Activated naive CD4-positive, alpha-beta T cell treated with anti-CD3 and anti-CD28 coated beads, Interleukin-2, amount 50 U/mL, for 24 hours (primary cell): Measurements from ENCODE around the gene C11orf86.
"Not testable (repeated sequence)": the region's sequence is repeated elsewhere in the genome, so short reads cannot be mapped to it uniquely, and the experiment has no call there.

Experiments used
- H3K27ac Mint-ChIP-seq: one replicate; pipeline ENCODE4 v1.8.0; 2021; ENCODE audit warnings: mild to moderate bottlenecking, mixed read lengths
- H3K27me3 Mint-ChIP-seq: one replicate; pipeline ENCODE4 v1.8.0; 2021; ENCODE audit warnings: mixed read lengths
- H3K36me3 Mint-ChIP-seq: one replicate; pipeline ENCODE4 v1.8.0; 2021; ENCODE audit warnings: mixed read lengths
- H3K4me1 Mint-ChIP-seq: one replicate; pipeline ENCODE4 v1.8.0; 2021; ENCODE audit warnings: mixed read lengths
- H3K4me3 Mint-ChIP-seq: one replicate; pipeline ENCODE4 v1.8.0; 2021; ENCODE audit warnings: mild to moderate bottlenecking, mixed read lengths
- H3K9me3 Mint-ChIP-seq: one replicate; pipeline ENCODE4 v1.8.0; 2021; ENCODE audit warnings: mixed read lengths

The C11orf86 gene

GRCh38 chr11:66958232-66958955 is 16.7 kb upstream of the C11orf86 start, which contains the start of gene PC:
Gene PC, minus strand, starts transcription at chr11:66958383. Its CDS starts 86,224 bp downstream, at chr11:66872159.
- H3K4me3 Mint-ChIP-seq = peak within 1 kb of the TSS; percentile 80
- peak within 1 kb of the TSS; percentile 97 for H3K27ac Mint-ChIP-seq
- peaks cover 26% of the 10 kb centered on the region for H3K4me1 Mint-ChIP-seq
- H3K27me3 Mint-ChIP-seq = no peaks in the 10 kb centered on the region
- H3K36me3 Mint-ChIP-seq = no peaks in the 10 kb centered on the region
- H3K9me3 Mint-ChIP-seq = no peaks in the 10 kb centered on the region

GRCh38 chr11:66958956-66959274 is 16.2 kb upstream of the C11orf86 start:
- peaks cover 26% of the 10 kb centered on the region for H3K4me1 Mint-ChIP-seq
- peak overlapping the region; percentile 97 for H3K27ac Mint-ChIP-seq
- H3K9me3 Mint-ChIP-seq = no peaks in the 10 kb centered on the region
- H3K4me3 Mint-ChIP-seq = peak overlapping the region; percentile 80
- H3K36me3 Mint-ChIP-seq = no peaks in the 10 kb centered on the region
- H3K27me3 Mint-ChIP-seq = no peaks in the 10 kb centered on the region

DNA sequence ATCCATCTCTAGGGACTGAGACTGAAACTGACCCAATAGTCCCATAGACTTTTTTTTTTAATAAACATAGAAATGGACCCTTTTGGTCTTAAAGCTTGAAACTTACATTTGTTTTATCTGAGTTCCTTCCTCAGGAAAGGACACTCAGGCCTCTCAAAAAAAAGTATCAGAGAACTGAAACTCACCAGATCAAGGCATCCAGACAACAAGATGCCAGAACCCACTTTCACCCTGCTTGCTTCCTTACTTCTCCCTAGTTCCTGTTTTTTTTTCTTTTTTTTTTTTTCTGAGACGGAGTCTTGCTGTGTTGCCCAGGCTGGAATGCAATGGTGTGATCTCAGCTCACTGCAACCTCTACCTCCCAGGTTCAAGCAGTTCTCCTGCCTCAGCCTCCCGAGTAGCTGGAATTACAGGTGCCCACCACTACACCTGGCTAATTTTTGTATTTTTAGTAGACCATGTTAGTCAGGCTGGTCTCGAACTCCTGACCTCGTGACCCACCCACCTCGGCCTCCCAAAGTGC is 13.4 kb upstream of the C11orf86 start:
- not testable (repeated sequence) for H3K4me3 Mint-ChIP-seq, H3K27ac Mint-ChIP-seq, H3K9me3 Mint-ChIP-seq, H3K36me3 Mint-ChIP-seq, H3K27me3 Mint-ChIP-seq
- peaks cover 25% of the 10 kb centered on the region for H3K4me1 Mint-ChIP-seq

DNA sequence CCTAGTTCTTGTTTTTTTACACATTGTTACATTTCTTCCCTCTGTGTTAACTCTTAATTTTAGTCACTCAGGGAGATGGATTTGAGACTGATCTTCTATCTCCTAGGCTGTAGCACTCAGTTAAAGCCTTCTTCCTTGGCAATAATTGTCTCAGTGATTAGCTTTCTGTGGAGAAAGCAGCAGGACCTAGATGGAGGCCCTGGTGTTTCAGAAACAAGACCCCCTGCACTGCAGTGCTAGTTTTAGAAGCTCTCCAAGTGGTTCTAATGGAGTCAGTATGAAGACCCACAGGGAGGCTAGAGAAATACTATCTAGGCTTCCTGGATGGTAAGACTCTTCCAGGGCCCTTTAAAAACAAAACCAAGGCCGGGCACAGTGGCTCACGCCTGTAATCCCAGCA is 12.9 kb upstream of the C11orf86 start:
- Mint-ChIP-seq H3K9me3 (no peaks in the 10 kb centered on the region), H3K4me3 (no peak overlapping the region), H3K4me1 (peaks cover 20% of the 10 kb centered on the region), H3K27me3 (no peaks in the 10 kb centered on the region), H3K27ac (no peak overlapping the region), H3K36me3 (no peaks in the 10 kb centered on the region)

- H3K36me3 Mint-ChIP-seq = no peaks in the 10 kb centered on the region
- H3K9me3 Mint-ChIP-seq = no peaks in the 10 kb centered on the region
- no peak overlapping the region for H3K4me3 Mint-ChIP-seq
- no peak overlapping the region for H3K27ac Mint-ChIP-seq
- peaks cover 15% of the 10 kb centered on the region for H3K4me1 Mint-ChIP-seq
- no peaks in the 10 kb centered on the region for H3K27me3 Mint-ChIP-seq
Observed at GRCh38 chr11:66962801-66963200, 12.3 kb upstream of the C11orf86 start.

DNA sequence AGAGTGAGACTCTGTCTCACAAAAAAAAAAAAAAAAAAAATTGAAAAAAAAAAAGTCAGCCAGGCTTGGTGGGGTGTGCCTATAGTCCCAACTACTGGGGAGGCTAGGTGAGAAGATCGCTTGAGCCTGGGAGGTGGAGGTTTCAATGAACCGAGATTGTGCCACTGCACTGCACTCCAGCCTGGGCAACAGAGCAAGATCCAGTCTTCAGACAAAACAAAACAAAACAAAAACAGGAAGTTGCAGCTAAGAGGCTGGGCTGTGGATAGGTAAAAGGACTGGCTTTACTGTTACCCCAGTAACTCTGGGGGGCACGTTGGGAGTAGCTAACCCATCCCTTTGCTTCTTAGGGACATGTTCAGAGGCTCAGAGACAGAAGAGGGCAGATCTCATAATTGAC is 10.6 kb upstream of the C11orf86 start:
- Mint-ChIP-seq H3K4me1 (peaks cover 8% of the 10 kb centered on the region), H3K27ac (no peak overlapping the region), H3K4me3 (no peak overlapping the region), H3K9me3 (no peaks in the 10 kb centered on the region), H3K27me3 (no peaks in the 10 kb centered on the region), H3K36me3 (no peaks in the 10 kb centered on the region)

DNA sequence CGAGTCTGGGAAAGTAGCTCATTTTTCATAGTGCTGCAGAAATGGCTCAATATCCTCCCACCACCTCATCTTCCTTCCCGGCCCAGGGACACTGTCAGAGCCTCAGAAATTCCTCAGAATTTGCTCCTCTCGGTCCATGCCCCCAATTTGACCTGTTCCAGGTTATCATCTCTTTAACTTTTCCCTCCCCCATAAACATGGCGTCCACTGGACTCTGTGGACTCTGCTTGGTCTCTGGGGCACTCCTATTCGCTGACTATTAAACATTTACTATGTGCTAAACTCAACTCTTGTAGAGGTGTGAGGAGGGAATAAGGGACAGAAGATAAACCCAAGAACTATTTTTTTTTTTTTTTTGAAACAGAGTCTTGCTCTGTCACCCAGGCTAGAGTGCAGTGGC is 8.8 kb upstream of the C11orf86 start:
- Mint-ChIP-seq H3K27ac (no peak overlapping the region), H3K4me1 (peaks cover 6% of the 10 kb centered on the region), H3K4me3 (no peak overlapping the region), H3K27me3 (no peaks in the 10 kb centered on the region), H3K36me3 (no peaks in the 10 kb centered on the region), H3K9me3 (no peaks in the 10 kb centered on the region)

DNA sequence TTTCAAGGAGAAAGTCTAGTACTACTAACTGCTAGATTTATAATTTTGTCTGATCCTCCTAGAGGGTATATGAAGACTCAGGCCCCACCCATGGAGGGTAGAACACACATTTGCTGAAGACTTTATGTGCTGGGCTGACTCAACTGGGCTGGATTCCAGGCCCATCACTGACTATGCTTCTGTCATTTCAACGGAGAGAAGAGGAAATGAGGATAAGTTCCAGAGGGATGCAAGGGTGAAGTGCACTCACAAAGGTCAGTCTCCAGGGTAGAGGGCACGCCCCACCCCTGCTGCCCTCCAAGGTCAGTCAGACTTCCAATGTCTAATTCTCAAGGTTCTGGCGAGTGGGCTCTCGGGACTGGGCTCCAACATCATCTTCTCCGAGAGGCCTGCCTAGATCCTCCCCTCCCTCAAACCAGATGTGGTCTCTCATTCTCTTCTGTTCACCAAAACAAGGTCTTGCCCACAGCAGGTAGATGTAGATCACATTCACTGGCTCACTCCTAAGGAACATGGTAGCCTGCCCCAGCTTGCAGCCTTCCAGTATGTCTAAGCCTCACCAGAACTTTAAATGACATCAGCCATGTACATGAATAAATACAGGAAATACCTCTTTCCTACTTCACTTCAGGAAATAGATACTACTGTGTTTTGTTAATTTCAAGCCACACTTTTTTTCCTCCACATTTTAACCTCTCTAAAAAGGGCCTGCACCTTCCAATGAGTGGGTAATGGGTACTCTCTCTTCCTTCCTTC is 7.3 kb upstream of the C11orf86 start:
- Mint-ChIP-seq H3K36me3 (no peaks in the 10 kb centered on the region), H3K27me3 (peaks cover 1% of the 10 kb centered on the region), H3K4me1 (peaks cover 6% of the 10 kb centered on the region), H3K4me3 (no peak overlapping the region), H3K9me3 (no peaks in the 10 kb centered on the region), H3K27ac (no peak overlapping the region)

DNA sequence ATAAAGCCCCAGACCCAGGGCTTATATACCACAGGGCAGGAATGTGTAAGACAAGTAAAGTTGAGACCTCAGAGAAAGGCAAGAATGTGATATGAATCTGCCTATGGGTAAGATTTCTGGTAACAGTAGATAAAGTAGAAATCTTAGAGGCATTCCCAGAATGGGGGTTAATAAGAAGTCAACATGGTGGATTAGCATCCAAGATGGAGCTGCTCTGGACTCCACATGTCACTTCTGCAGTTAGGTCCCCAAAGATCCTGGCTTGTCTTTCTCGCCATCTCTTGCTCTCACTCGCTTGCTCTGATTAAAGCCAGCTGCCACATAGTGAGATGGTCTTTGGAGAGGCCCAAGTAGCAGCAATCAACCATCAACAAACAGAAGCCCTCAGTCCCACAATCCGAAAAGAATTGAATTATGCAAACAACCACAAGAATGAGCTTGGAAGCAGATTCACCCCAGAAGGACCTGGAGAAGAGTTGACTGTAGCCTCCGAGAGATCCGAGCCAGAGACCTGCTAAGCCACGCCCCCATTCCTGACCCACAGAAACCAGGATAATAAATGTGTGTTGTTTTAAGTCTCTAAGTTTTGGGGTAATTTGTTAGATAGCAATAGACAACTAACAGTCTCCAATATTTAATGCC is 5.4 kb upstream of the C11orf86 start:
- no peaks in the 10 kb centered on the region for H3K9me3 Mint-ChIP-seq
- H3K27ac Mint-ChIP-seq = no peak overlapping the region
- no peak overlapping the region for H3K4me3 Mint-ChIP-seq
- no peaks in the 10 kb centered on the region for H3K36me3 Mint-ChIP-seq
- H3K27me3 Mint-ChIP-seq = peaks cover 2% of the 10 kb centered on the region
- H3K4me1 Mint-ChIP-seq = peaks cover 6% of the 10 kb centered on the region

- H3K4me3 Mint-ChIP-seq = no peak overlapping the region
Observed at GRCh38 chr11:66970371-66970806, 4.7 kb upstream of the C11orf86 start.

DNA sequence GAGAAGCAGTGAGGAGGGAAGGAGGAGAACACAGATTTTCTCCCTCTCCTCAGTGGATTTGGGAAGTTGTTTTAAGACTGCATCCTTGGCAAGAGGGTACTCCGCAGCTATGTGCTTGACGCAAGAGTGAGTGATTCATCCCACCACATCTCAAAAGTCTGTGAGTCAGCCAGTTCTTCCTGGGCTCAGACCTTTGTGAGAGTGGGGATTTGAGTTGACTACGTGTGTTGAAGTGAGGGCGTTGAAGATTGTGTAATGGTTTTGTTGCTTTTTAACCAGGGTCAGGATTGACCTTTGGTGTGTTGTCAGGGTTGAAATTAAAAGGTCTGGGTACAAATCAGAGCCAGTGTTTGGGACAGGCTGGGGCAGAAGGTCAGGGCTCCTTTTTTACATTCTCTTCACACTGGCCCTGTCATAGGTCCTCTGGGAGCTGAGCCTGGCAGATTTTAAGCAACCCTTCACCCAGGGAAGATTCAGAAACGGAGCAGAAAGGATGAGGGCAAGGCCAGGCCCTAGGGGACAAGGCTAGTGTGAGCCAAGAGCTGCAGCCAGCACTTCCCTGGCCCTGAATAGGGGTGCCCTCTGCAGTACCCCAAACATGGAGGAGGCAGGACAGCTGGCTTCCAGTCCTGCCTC is 4.2 kb upstream of the C11orf86 start:
- no peak overlapping the region for H3K4me3 Mint-ChIP-seq
- no peaks in the 10 kb centered on the region for H3K36me3 Mint-ChIP-seq
- H3K27me3 Mint-ChIP-seq = peaks cover 2% of the 10 kb centered on the region
- no peak overlapping the region for H3K27ac Mint-ChIP-seq
- H3K9me3 Mint-ChIP-seq = no peaks in the 10 kb centered on the region
- H3K4me1 Mint-ChIP-seq = peaks cover 6% of the 10 kb centered on the region

More at GRCh38 chr11:66970371-66970806, 4.7 kb upstream of the C11orf86 start:
- H3K27ac Mint-ChIP-seq = no peak overlapping the region
- H3K4me1 Mint-ChIP-seq = peaks cover 6% of the 10 kb centered on the region
- peaks cover 2% of the 10 kb centered on the region for H3K27me3 Mint-ChIP-seq
- H3K9me3 Mint-ChIP-seq = no peaks in the 10 kb centered on the region
- H3K36me3 Mint-ChIP-seq = no peaks in the 10 kb centered on the region

DNA sequence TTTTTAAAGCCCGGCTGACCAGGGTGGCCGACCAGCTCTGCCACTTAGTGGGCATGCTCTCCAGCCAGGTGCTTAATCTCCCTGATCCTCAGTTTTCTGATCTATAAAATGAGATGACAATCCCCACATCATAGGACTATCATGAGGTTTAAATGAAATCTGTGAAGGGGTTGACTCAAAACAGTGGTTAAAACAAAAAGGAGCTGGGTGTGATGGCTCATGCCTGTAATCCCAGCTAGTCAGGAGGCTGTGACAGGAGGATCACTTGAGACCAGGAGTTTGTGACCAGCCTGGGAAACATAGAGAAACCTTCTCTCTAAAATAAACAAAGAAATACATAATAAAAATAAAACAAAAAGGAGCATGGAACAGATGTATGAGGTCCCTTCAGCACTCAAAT is 3.6 kb upstream of the C11orf86 start:
- no peak overlapping the region for H3K27ac Mint-ChIP-seq
- H3K36me3 Mint-ChIP-seq = no peaks in the 10 kb centered on the region
- peaks cover 6% of the 10 kb centered on the region for H3K4me1 Mint-ChIP-seq
- H3K27me3 Mint-ChIP-seq = peaks cover 2% of the 10 kb centered on the region
- H3K4me3 Mint-ChIP-seq = no peak overlapping the region
- H3K9me3 Mint-ChIP-seq = no peaks in the 10 kb centered on the region

- Mint-ChIP-seq H3K27ac (no peak overlapping the region), H3K4me3 (no peak overlapping the region), H3K27me3 (peaks cover 4% of the 10 kb centered on the region), H3K36me3 (peaks cover 2% of the 10 kb centered on the region), H3K9me3 (no peaks in the 10 kb centered on the region), H3K4me1 (no peaks in the 10 kb centered on the region)
Observed at GRCh38 chr11:66973956-66974580, 1.0 kb upstream of the C11orf86 start.

DNA sequence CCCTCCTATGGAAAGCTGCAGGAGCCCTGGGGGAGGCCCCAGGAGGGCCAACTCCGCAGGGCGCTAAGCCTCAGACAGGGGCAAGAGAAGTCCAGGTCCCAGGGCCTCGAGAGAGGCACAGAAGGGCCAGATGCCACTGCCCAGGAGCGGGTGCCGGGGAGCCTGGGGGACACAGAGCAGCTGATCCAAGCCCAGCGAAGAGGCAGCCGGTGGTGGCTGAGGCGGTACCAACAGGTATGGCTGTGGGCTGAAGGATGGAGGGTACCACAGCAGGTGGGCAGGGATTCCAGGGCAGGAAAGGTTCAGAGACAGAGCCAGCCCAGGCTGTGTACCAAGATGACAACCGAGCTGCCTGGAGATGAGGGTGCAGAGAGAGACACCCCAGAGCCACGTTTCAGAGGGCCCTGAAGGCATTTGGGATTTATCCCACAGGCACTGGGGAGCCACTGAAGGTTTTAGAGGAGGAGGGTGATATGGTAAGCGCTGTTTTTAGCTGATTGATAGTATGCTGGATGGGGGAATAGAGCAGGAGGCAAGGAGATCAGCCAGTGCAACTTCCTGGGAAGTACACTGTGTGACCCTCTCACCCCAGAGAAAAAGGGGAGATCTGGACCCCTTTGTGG is 412 bp downstream of the C11orf86 start:
- H3K27ac Mint-ChIP-seq = no peak overlapping the region
- no peaks in the 10 kb centered on the region for H3K4me1 Mint-ChIP-seq
- H3K27me3 Mint-ChIP-seq = peaks cover 4% of the 10 kb centered on the region
- H3K9me3 Mint-ChIP-seq = no peaks in the 10 kb centered on the region
- H3K36me3 Mint-ChIP-seq = peaks cover 2% of the 10 kb centered on the region
- no peak overlapping the region for H3K4me3 Mint-ChIP-seq

- H3K9me3 Mint-ChIP-seq = no peaks in the 10 kb centered on the region
- H3K4me1 Mint-ChIP-seq = no peaks in the 10 kb centered on the region
- H3K27ac Mint-ChIP-seq = no peak overlapping the region
- H3K36me3 Mint-ChIP-seq = peaks cover 2% of the 10 kb centered on the region
- H3K27me3 Mint-ChIP-seq = peaks cover 5% of the 10 kb centered on the region
- no peak overlapping the region for H3K4me3 Mint-ChIP-seq
Observed at GRCh38 chr11:66976028-66976467, 944 bp downstream of the C11orf86 start.
